HEK293T (cell line): ENCODE data around the gene DAD1.
"Not testable (repeated sequence)": the region's sequence is repeated elsewhere in the genome, so short reads cannot be mapped to it uniquely, and the experiment has no call there.

Experiments used
- CTCF ChIA-PET: fragments of 350-600 bp; formaldehyde crosslinking; extraction: SDS; loops from one replicate; lab custom pipeline; 2021; ENCODE audit warnings: antibody characterized with exemption, inconsistent platforms; lab: Yijun Ruan, JAX
- POLR2A ChIA-PET: fragments of 350-600 bp; formaldehyde crosslinking; extraction: SDS; loops from one replicate; lab custom pipeline; 2020; ENCODE audit warnings: antibody characterized with exemption, inconsistent platforms; lab: Yijun Ruan, JAX
- DNase-seq: peaks from one replicate; pipeline ENCODE4 v3.0.0; 2012; ENCODE audit warnings: mixed read lengths; ENCODE audit errors: extremely low spot score
- ARNT ChIP-seq: fragments of 450-650 bp; IDR thresholded peaks from 2 replicates; pipeline ENCODE4 v1.6.1; 2017; ENCODE audit warnings: mild to moderate bottlenecking
- BHLHE40 ChIP-seq: fragments of 450-650 bp; IDR thresholded peaks from 2 replicates; pipeline ENCODE4 v1.6.1; 2016; ENCODE audit warnings: mild to moderate bottlenecking, moderate library complexity, borderline replicate concordance
- CTBP1 ChIP-seq: fragments of 450-650 bp; IDR thresholded peaks from 2 replicates; pipeline ENCODE4 v1.6.1; 2016; ENCODE audit warnings: borderline replicate concordance
- ELF4 ChIP-seq: fragments of 450-650 bp; IDR thresholded peaks from 2 replicates; pipeline ENCODE4 v1.6.1; 2017; ENCODE audit warnings: antibody characterized with exemption
- FOXA1 ChIP-seq: fragments of 450-650 bp; IDR thresholded peaks from 2 replicates; pipeline ENCODE4 v1.6.1; 2016; ENCODE audit warnings: mild to moderate bottlenecking
- FOXK2 ChIP-seq: fragments of 450-650 bp; IDR thresholded peaks from 2 replicates; pipeline ENCODE4 v1.6.1; 2016; ENCODE audit warnings: mild to moderate bottlenecking
- FOXM1 ChIP-seq: fragments of 450-650 bp; IDR thresholded peaks from 2 replicates; pipeline ENCODE4 v1.6.1; 2017; ENCODE audit warnings: mild to moderate bottlenecking, borderline replicate concordance
- HDGF ChIP-seq: fragments of 450-650 bp; IDR thresholded peaks from 2 replicates; pipeline ENCODE4 v1.6.1; 2017; ENCODE audit warnings: antibody characterized with exemption, borderline replicate concordance
- L3MBTL2 ChIP-seq: fragments of 450-650 bp; conservative IDR thresholded peaks from 2 replicates; pipeline ENCODE4 v1.6.1; 2016; ENCODE audit warnings: mild to moderate bottlenecking
- LEF1 ChIP-seq: fragments of 450-650 bp; IDR thresholded peaks from 2 replicates; pipeline ENCODE4 v1.6.1; 2017; ENCODE audit warnings: mild to moderate bottlenecking, borderline replicate concordance
- NFRKB ChIP-seq: fragments of 450-650 bp; IDR thresholded peaks from 2 replicates; pipeline ENCODE4 v1.6.1; 2016; ENCODE audit warnings: mild to moderate bottlenecking, moderate library complexity
- PKNOX1 ChIP-seq: fragments of 450-650 bp; IDR thresholded peaks from 2 replicates; pipeline ENCODE4 v1.6.1; 2016
- SP1 ChIP-seq: fragments of 450-650 bp; IDR thresholded peaks from 2 replicates; pipeline ENCODE4 v1.6.1; 2017
- SUZ12 ChIP-seq: fragments of 450-650 bp; IDR thresholded peaks from 2 replicates; pipeline ENCODE4 v1.6.1; 2016; ENCODE audit warnings: mild to moderate bottlenecking
- TARDBP ChIP-seq: fragments of 450-650 bp; IDR thresholded peaks from 2 replicates; pipeline ENCODE4 v1.6.1; 2016
- ZNF384 ChIP-seq: fragments of 450-650 bp; IDR thresholded peaks from 2 replicates; pipeline ENCODE4 v1.6.1; 2016

Gene DAD1

DNA sequence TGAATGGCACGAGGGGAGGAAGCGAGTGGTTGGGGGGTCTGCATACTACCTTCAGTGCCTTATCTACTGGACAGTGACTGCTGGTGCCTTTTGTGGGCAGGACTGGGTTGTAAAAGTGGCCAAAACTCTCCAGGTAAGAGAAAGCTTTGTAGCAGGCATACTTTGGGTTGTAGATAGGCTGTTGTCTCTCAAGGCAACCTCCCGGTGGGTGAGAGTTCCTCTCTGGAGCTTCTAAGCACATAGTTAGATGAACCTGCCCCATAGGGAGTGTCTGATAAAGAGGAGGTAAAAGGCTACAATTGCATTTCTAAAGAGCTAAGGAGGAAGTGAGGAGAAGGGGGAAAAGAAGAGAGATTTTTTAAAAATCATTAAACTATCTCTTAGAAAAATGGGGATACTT, 4.2 kb upstream of the DAD1 start:
- no peak for DNase-seq

GRCh38 chr14:22588526-22589095, 413 bp downstream of the DAD1 start:
- CTCF ChIA-PET, result interaction anchor here (1.1 to 2.1 kb wide), 5 partner anchors 10 to 266 kb away, joined by 3 to 12 read pairs (median 8); partner anchors contain the start of gene ABHD4
- DNase-seq, result no peak
- POLR2A ChIA-PET, result interaction anchor here (0.8 to 3.3 kb wide), 13 partner anchors 9 to 248 kb away, joined by 3 to 45 read pairs (median 4); partner anchors contain the start of gene ABHD4
- TF ChIP-seq NFRKB, result no peak
- no peak for TF ChIP-seq PKNOX1
- TF ChIP-seq FOXK2, result no peak
- no peak for TF ChIP-seq SP1
- no peak for TF ChIP-seq BHLHE40

More for the DNA sequence above, 4.2 kb upstream of the DAD1 start:
- ChIA-PET POLR2A (no interaction called here), CTCF (interaction anchor here (1.3 kb wide), 1 partner anchor 60 kb away, joined by 6 read pairs; no protein-coding TSS in a partner anchor)
- no peak for TF ChIP-seq LEF1
- TF ChIP-seq SP1, result no peak
- TF ChIP-seq FOXM1, result no peak
- TF ChIP-seq ARNT, result no peak
- TF ChIP-seq PKNOX1, result no peak
- TF ChIP-seq L3MBTL2, result no peak
- TF ChIP-seq ZNF384, result no peak
- TF ChIP-seq CTBP1, result no peak
- no peak for TF ChIP-seq FOXK2
- no peak for TF ChIP-seq ELF4
- no peak for TF ChIP-seq BHLHE40
- TF ChIP-seq TARDBP, result no peak
- TF ChIP-seq HDGF, result no peak
- no peak for TF ChIP-seq SUZ12
- no peak for TF ChIP-seq NFRKB
- TF ChIP-seq FOXA1, result no peak

DNA sequence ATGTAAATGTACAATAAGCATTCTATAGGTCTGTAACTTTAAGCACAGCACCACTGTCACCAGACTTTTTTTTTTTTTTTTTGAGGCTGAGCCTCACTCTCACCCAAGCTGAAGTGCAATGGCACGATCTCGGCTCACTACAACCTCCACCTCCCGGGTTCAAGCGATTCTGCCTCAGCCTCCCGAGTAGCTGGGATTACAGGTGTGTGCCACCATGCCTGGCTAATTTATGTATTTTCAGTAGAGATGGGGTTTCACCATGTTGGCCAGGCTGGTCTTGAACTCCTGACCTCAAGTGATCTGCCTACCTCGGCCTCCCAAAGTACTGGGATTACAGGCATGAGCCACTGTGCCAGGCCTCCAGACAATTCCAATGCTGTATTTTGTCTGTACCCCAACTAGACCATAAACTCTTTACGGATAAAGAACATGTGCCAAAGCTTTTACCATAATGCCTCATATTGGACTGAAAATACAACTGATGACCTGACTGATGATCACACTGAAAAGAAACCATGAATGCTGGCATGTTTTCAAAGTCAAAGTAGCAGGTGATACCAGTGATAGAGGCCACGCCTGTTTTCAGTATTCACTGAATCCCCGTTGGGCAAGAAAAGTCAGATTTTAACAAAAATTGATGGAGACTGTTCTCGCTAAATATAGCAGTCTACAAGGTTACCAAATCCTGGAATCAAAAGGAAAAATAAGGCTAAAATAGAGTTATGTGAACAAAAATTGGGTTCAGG, 1.2 kb downstream of the DAD1 start:
- not testable (repeated sequence) for DNase-seq
- ChIA-PET POLR2A (interaction anchor here (1.6 to 3.3 kb wide), 4 partner anchors 9 to 64 kb away, joined by 5 to 45 read pairs (median 15); partner anchors contain the start of gene ABHD4), CTCF (interaction anchor here (1.6 to 2.1 kb wide), 2 partner anchors 10 to 65 kb away, joined by 8 to 12 read pairs; partner anchors contain the start of gene ABHD4)

- CTCF ChIA-PET, result interaction anchor here (1.0 kb wide), 1 partner anchor 66 kb away, joined by 4 read pairs; no protein-coding TSS in a partner anchor
- no peak for TF ChIP-seq ELF4
- no peak for TF ChIP-seq SUZ12
- no peak for TF ChIP-seq TARDBP
- POLR2A ChIA-PET, result no interaction called here
- no peak for DNase-seq
Observed at GRCh38 chr14:22587247-22587646, 1.8 kb downstream of the DAD1 start.

- TF ChIP-seq SUZ12 (no peak), FOXK2 (no peak), ELF4 (no peak), PKNOX1 (no peak)
- ChIA-PET CTCF (interaction anchor here (0.5 kb wide), 1 partner anchor 364 kb away, joined by 3 read pairs; no protein-coding TSS in a partner anchor), POLR2A (no interaction called here)
- no peak for DNase-seq
Observed at GRCh38 chr14:22583994-22584393, 5.0 kb downstream of the DAD1 start.

- ChIA-PET POLR2A (interaction anchor here (1.2 kb wide), 1 partner anchor 10 kb away, joined by 3 read pairs; no protein-coding TSS in a partner anchor), CTCF (interaction anchor here (1.4 kb wide), 1 partner anchor 10 kb away, joined by 7 read pairs; no protein-coding TSS in a partner anchor)
- TF ChIP-seq BHLHE40 (no peak), SUZ12 (no peak), FOXA1 (no peak), ARNT (no peak), HDGF (no peak), CTBP1 (no peak), ELF4 (no peak), LEF1 (no peak), ZNF384 (no peak), PKNOX1 (no peak), TARDBP (no peak), NFRKB (no peak), FOXK2 (no peak), L3MBTL2 (no peak)
- no peak for DNase-seq
Observed at GRCh38 chr14:22580625-22581024, 8.4 kb downstream of the DAD1 start.
